ENCODE results near the gene VAV2. TPM values are rescaled to one million over a fixed set of nuclear protein-coding genes. Genes with fewer than 3 reads are reported as not detected.

Gene VAV2
- total and polyA plus RNA-seq, 4 donors, result 4.9 to 26.4 (median 17.0) TPM

DNA sequence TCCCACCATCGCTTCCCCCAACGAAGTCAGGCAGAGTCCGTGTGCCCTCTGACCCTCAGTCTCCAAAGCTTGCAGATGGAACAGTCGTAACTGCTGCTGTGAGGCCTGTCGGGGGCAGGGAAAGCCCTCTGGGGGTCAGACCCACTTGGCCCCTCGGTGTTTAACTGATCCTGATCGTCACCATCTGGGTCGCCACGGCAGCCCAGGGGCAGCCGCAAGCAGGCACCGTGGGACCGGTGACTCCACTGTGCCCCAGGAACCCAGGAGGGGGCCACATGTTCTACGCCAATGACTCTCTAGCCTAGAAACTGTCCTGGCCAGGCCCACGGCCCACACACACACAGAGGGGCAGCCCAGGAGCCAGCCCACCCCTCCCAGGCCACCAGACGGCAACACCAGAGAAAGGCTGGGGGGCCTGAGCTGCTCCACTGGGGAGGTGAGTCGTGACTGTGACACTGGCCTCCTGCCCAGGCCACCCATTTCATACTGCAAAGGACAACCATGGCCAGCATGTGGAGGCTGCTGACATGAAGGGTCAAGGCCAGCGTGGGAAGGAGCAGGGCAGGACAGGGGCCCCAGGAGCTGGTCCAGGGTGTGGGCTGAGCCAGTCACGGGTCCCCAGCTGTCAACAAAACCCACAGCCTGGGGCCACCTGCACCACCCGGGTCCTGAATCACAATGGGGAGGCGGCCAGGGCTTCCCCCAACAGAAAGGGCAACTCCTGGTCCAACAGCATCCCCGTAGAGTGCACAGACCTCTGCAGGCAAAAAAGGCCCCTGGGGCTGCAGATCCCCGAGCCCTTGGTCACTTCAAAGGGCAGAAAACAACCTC lies 20.8 kb downstream of the VAV2 start:
- Histone ChIP-seq H3K4me3 (ENCODE audit: low read depth in 1 of 3, low read length in 3 of 3) (no peak overlapping the region), H3K27me3 (ENCODE audit: control insufficient read depth in 4 of 4, insufficient read depth in 4 of 4, low read length in 3 of 4) (no peaks in the 10 kb centered on the region), H3K9me3 (ENCODE audit: control insufficient read depth in 4 of 4, low read length in 3 of 4) (no peaks in the 10 kb centered on the region), H3K36me3 (ENCODE audit: control insufficient read depth in 4 of 4, insufficient read depth in 3 of 4, low read depth in 1 of 4, low read length in 3 of 4) (no peaks in the 10 kb centered on the region), H3K9ac (ENCODE audit: low read depth in 1 of 2, low read length in 2 of 2) (no peak overlapping the region), H3K4me1 (ENCODE audit: control insufficient read depth in 4 of 4, insufficient read depth in 4 of 4, low read length in 3 of 4) (peaks cover 21 to 47% (median 37%) of the 10 kb centered on the region in 4 donors), H3K27ac (ENCODE audit: low read depth in 1 of 2, low read length in 2 of 2) (peak overlapping the region; percentile 24 to 83)
- TF ChIP-seq NR2F2 (IDR thresholded peaks at IDR 0.05) (no peak), RAD21 (IDR thresholded peaks at IDR 0.05) (no peak), RXRA (IDR thresholded peaks at IDR 0.05) (peak; percentile 38 to 57), HNF4G (IDR thresholded peaks at IDR 0.05) (no peak), HNF4A (conservative IDR thresholded peaks at IDR 0.05) (peak in 1 of 2 donors; percentile 28), YY1 (IDR thresholded peaks at IDR 0.05) (no peak)
- 77% methylated on average over 22 of the region's 22 CpGs for WGBS
- DNase-seq (ENCODE audit: low spot score), result no peak

DNA sequence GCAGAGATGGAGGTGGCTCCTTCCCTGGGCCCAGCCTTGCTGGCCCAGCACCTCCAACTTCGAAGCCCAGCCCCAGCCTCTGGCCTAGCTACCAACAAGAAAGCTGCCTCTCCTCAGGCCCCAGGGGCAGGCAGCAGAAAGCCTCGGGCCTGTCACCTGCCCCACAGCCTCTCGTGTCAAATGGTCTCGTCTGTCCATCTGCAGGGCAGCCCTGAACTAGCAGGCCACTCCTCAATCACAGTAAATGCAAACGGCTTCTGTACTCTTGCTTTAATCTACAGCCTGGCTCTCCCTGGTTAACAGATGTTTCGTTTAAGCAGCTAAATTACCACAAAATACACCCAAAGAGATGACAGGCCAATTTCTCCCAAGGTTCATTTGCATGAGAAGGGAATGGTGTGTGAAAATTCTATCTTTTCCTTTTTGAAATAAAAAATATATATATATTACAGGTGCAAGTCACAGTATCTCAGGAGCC lies 21.5 kb downstream of the VAV2 start:
- H3K9me3 ChIP-seq (ENCODE audit: control insufficient read depth in 4 of 4, low read length in 3 of 4), result no peaks in the 10 kb centered on the region
- H3K4me3 ChIP-seq (ENCODE audit: low read depth in 1 of 3, low read length in 3 of 3), result no peak overlapping the region
- H3K4me1 ChIP-seq (ENCODE audit: control insufficient read depth in 4 of 4, insufficient read depth in 4 of 4, low read length in 3 of 4), result peaks cover 21 to 47% (median 37%) of the 10 kb centered on the region in 4 donors
- H3K27me3 ChIP-seq (ENCODE audit: control insufficient read depth in 4 of 4, insufficient read depth in 4 of 4, low read length in 3 of 4), result no peaks in the 10 kb centered on the region
- H3K36me3 ChIP-seq (ENCODE audit: control insufficient read depth in 4 of 4, insufficient read depth in 3 of 4, low read depth in 1 of 4, low read length in 3 of 4), result no peaks in the 10 kb centered on the region
- TF ChIP-seq FOXA1 (IDR thresholded peaks at IDR 0.05) (no peak), ZBTB33 (IDR thresholded peaks at IDR 0.05) (no peak), RAD21 (IDR thresholded peaks at IDR 0.05) (no peak), GABPA (IDR thresholded peaks at IDR 0.05 in 1 of 2, conservative IDR thresholded peaks at IDR 0.05 in 1 of 2) (no peak)
- no peak overlapping the region for H3K9ac ChIP-seq (ENCODE audit: low read depth in 1 of 2, low read length in 2 of 2)
- peak overlapping the region in 1 of 2 donors; percentile 21 for H3K27ac ChIP-seq (ENCODE audit: low read depth in 1 of 2, low read length in 2 of 2)
- DNase-seq (ENCODE audit: low spot score), result no peak
- WGBS, result 85% methylated on average over 6 of the region's 6 CpGs

- peaks cover 20 to 41% (median 35%) of the 10 kb centered on the region in 4 donors for H3K4me1 ChIP-seq (ENCODE audit: control insufficient read depth in 4 of 4, insufficient read depth in 4 of 4, low read length in 3 of 4)
- no peaks in the 10 kb centered on the region for H3K9me3 ChIP-seq (ENCODE audit: control insufficient read depth in 4 of 4, low read length in 3 of 4)
- WGBS, result 87% methylated on average over 25 of the region's 25 CpGs
- H3K9ac ChIP-seq (ENCODE audit: low read depth in 1 of 2, low read length in 2 of 2), result no peak overlapping the region
- no peak overlapping the region for H3K4me3 ChIP-seq (ENCODE audit: low read depth in 1 of 3, low read length in 3 of 3)
- H3K36me3 ChIP-seq (ENCODE audit: control insufficient read depth in 4 of 4, insufficient read depth in 3 of 4, low read depth in 1 of 4, low read length in 3 of 4), result no peaks in the 10 kb centered on the region
- H3K27me3 ChIP-seq (ENCODE audit: control insufficient read depth in 4 of 4, insufficient read depth in 4 of 4, low read length in 3 of 4), result no peaks in the 10 kb centered on the region
- no peak for DNase-seq (ENCODE audit: low spot score)
- H3K27ac ChIP-seq (ENCODE audit: low read depth in 1 of 2, low read length in 2 of 2), result no peak overlapping the region
- TF ChIP-seq SP1 (IDR thresholded peaks at IDR 0.05) (no peak), FOXA1 (IDR thresholded peaks at IDR 0.05) (no peak), ZBTB33 (IDR thresholded peaks at IDR 0.05) (no peak), TAF1 (conservative IDR thresholded peaks at IDR 0.05) (no peak), GABPA (IDR thresholded peaks at IDR 0.05 in 1 of 2, conservative IDR thresholded peaks at IDR 0.05 in 1 of 2) (no peak), YY1 (IDR thresholded peaks at IDR 0.05) (no peak), JUND (IDR thresholded peaks at IDR 0.05) (no peak), RXRA (IDR thresholded peaks at IDR 0.05) (no peak), RAD21 (IDR thresholded peaks at IDR 0.05) (no peak), FOXA2 (IDR thresholded peaks at IDR 0.05) (no peak), HNF4A (conservative IDR thresholded peaks at IDR 0.05) (no peak)
- TF ChIP-seq, protein P1, sequence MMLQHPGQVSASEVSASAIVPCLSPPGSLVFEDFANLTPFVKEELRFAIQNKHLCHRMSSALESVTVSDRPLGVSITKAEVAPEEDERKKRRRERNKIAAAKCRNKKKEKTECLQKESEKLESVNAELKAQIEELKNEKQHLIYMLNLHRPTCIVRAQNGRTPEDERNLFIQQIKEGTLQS (IDR thresholded peaks at IDR 0.05), result no peak
- TF ChIP-seq, protein P2, sequence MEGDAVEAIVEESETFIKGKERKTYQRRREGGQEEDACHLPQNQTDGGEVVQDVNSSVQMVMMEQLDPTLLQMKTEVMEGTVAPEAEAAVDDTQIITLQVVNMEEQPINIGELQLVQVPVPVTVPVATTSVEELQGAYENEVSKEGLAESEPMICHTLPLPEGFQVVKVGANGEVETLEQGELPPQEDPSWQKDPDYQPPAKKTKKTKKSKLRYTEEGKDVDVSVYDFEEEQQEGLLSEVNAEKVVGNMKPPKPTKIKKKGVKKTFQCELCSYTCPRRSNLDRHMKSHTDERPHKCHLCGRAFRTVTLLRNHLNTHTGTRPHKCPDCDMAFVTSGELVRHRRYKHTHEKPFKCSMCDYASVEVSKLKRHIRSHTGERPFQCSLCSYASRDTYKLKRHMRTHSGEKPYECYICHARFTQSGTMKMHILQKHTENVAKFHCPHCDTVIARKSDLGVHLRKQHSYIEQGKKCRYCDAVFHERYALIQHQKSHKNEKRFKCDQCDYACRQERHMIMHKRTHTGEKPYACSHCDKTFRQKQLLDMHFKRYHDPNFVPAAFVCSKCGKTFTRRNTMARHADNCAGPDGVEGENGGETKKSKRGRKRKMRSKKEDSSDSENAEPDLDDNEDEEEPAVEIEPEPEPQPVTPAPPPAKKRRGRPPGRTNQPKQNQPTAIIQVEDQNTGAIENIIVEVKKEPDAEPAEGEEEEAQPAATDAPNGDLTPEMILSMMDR (IDR thresholded peaks at IDR 0.05; ENCODE audit: low read depth, low read length, missing input control), result no peak
Measured at GRCh38 chr9:133969681-133970580, 22.2 kb downstream of the VAV2 start.
